ENCODE measurements around the gene CCDC187.

GRCh38 chr9:136340356-136341041, 36.6 kb upstream of the CCDC187 start:
- TF ChIP-seq CTCF (IDR thresholded peaks at IDR 0.05; ENCODE audit: low read depth, low read length, poor library complexity, severe bottlenecking) (no peak), EZH2phosphoT487 (IDR thresholded peaks at IDR 0.05; ENCODE audit: borderline replicate concordance, low read length) (no peak)
